Astrocyte (in vitro differentiated cells and primary cell): ENCODE results near the gene NFAT5.

ENCODE experiments used
- CTCF ChIP-seq: IDR thresholded peaks from 2 replicates; pipeline ENCODE4 v1.5.1; 2011; ENCODE audit warnings: low read depth, mild to moderate bottlenecking, inconsistent platforms, low read length, moderate library complexity; ENCODE audit not compliant: insufficient read depth
- EZH2 ChIP-seq: IDR thresholded peaks from 2 replicates; pipeline ENCODE4 v1.6.1; 2012; ENCODE audit warnings: mild to moderate bottlenecking, low read length, inconsistent platforms; ENCODE audit not compliant: insufficient read depth

GRCh38 chr16:69720822-69721430 is 155.2 kb downstream of the NFAT5 start:
- TF ChIP-seq CTCF, result no peak
- TF ChIP-seq EZH2, result no peak
